NCI-H2107 treated with DMSO at 0.1 percent for 48 hours (cell line): ENCODE data around the gene ATRNL1.
"Not testable (repeated sequence)": the region's sequence is repeated elsewhere in the genome, so short reads cannot be mapped to it uniquely, and the experiment has no call there.

Experiments
- DNase-seq: peaks from one replicate; lab custom pipeline; 2025; ENCODE audit not compliant: unreplicated experiment; lab: John Stamatoyannopoulos, UW

Gene ATRNL1

DNA sequence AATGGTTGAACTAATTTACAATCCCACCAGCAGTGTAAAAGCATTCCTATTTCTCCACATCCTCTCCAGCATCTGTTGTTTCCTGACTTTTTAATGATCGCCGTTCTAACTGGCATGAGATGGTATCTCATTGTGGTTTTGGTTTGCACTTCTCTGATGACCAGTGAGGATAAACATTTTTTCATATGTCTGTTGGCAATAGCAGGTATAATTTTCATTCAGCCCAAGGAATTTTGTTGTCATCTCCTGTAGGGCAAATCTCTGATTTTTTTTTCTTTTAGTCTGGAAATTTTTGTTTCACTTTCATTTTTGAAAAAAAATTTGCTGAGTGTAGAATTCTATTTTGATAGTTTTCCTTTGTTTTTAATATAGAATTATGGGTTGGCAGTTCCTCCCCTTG lies 114.1 kb downstream of the ATRNL1 start:
- DNase-seq: not testable (repeated sequence)

DNA sequence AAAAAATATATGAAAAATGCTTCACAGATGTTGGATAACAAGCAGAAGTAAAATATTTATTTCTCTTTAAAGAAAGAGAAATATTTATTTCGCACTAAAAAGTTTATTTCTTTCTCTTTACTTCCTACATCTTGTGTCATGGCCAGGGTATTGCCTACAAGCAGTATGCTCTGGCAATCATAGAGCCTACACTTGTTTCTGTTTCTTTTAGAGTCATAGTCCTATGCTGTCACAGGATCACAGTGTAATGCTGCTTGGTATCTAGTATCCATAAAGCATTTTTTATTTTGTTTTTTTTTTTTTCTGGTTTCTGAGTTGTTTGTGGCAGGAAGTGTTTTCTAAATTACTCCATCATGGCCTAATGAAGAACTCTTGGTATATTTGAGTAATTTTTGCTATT lies 116.0 kb downstream of the ATRNL1 start:
- no peak for DNase-seq

- DNase-seq: no peak
Measured at GRCh38 chr10:115214829-115215228, 121.7 kb downstream of the ATRNL1 start.

DNA sequence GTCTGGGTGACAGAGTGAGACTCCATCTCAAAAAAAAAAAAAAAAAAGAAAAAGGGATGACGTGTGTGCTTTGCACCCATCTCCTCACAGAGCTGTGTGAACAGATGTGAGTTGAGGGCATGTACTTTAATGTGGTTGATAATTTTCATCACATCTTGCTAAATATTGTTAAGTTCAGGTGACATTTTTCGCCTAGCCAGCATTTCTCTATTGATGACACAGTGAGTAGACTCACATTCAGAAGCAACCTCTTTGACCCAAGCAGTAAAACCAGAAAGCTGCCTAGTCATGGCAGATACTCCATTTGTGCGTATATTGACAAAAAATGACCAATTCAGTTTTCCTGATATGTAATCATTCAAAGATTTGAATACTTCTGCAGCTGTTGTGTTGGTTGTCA lies 126.0 kb downstream of the ATRNL1 start:
- no peak for DNase-seq

DNA sequence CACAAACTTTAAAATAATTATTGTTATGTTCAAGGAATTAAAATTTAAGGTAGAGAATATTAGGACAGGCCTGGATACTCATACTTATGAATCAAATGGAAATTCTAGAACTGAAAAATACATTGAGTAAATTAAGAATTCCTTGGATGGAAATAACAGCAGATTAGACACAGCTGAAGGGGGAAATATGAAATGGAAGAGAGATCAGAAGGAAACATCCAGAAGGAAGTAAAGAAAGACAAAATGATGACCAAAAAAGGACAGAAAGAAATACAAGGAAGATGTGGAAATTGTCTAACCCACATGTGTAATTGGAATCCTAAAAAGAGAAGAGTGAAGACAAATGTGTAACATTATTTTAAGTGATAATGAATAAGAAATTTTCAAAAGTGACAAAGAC lies 128.9 kb downstream of the ATRNL1 start:
- no peak for DNase-seq

GRCh38 chr10:115239761-115240160 lies 146.6 kb downstream of the ATRNL1 start:
- DNase-seq: no peak

DNA sequence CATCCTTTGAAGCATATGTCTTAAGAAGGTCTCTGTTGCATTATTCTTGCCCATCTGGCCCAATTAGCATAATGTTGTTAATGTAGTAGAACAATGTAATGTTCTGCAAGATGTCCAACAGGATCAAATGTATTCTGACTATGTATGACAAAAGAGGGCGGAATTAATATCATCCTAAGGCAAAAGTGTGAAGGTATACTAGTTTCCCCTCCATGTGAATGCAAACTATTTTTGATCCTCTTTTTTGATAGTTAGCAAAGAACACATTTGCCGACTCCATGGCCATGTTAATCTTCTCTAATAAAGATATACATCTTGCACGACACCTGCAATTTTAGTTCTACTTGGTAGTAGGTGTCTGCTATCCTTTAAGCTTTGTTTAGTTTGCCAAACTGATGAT lies 157.6 kb downstream of the ATRNL1 start:
- no peak for DNase-seq

DNA sequence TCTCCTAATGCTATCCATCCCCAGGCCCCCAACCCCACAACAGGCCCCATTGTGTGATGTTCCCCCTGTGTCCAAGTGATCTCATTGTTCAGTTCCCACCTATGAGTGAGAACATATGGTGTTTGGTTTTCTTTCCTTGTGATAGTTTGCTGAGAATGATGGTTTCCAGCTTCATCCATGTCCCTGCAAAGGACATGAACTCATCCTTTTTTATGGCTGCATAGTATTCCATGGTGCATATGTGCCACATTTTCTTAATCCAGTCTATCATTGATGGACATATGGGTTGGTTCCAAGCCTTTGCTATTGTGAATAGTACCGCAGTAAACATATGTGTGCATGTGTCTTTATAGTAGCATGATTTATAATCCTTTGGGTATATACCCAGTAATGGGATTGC lies 160.6 kb downstream of the ATRNL1 start:
- not testable (repeated sequence) for DNase-seq

GRCh38 chr10:115272482-115272881 lies 179.3 kb downstream of the ATRNL1 start:
- DNase-seq: no peak

- DNase-seq: no peak
Measured at GRCh38 chr10:115278294-115278693, 185.1 kb downstream of the ATRNL1 start.

DNA sequence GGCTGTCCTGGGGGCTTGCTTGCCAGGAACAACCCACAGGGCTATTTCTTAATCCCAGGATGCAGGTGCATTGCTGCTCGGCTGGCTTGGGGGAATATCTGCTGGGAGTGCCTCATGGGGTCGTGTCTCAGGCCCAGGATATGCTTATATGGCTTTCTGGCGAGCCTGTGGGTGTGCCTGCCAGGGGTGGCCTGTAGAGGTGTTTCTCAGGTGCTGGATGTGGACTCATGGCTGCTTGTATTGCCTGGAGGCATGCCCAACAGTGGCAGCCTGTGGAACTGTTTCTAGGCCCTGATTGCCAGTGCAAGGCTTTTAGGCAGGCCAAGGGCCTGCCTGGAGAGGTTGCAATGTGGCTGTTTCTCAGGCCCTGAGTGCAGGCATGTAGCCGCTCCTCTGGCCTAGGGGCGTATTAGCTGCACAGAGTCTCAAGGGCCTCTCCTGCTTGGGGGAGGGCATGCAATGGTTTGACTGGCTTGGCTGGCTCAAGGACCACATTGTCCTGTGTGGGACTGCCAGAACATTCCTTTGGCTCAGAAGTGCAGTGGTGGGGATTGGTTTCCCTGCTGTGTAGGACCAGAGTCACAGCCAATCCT lies 202.1 kb downstream of the ATRNL1 start:
- no peak for DNase-seq

- DNase-seq: no peak
Measured at GRCh38 chr10:115300080-115300479, 206.9 kb downstream of the ATRNL1 start.

DNA sequence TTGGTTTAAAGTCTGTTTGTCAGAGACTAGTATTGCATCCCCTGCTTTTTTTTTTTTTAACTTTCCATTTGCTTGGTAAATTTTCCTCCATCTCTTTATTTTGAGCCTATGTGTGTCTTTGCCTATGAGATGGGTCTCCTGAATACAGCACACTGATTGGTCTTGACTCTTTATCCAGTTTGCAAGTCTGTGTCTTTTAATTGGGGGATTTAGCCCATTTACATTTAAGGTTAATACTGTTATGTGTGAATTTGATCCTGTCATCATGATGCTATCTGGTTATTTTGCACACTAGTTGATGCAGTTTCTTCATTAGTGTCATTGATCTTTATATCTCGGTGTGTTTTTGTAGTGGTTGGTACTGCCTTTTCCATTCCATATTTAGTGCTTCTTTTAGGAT lies 226.5 kb downstream of the ATRNL1 start:
- not testable (repeated sequence) for DNase-seq

DNA sequence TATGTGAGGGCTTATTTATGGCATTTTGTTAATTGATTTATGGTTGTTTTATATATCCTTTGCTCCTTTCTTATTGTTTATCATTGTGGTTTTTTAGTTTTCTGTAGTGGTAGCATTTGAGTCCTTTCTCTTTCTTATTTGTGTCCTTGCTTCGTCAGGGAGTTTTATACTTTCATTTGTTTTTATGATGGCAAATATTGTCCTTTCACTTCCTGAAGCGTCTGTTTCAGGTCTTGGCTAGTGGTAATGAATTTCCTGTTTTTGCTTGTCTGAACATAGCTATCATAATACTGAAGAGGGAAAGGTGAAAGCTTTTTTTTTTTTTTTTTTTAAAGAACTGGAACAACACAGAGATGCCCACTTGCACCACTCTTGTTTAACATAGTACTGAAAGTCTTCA lies 228.2 kb downstream of the ATRNL1 start:
- DNase-seq: no peak

DNA sequence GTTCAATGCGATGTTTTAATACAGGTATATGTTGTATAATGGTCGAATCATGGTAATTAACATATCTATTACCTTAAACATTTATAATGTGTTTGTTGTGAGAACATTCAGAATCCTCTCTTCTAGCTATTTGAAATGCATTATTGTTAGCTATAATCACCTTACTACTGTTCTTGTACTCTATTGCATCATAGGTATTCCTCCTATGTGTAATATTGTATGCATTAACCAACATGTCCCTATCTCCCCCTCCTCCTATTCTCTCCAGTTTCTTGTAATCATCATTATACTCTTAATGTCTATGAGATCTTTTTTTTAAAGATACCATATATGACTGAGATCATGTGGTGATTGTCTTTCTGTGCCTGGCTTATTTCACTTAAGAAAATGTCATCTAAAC lies 235.2 kb downstream of the ATRNL1 start:
- no peak for DNase-seq

GRCh38 chr10:115335366-115335765 lies 242.2 kb downstream of the ATRNL1 start:
- no peak for DNase-seq

GRCh38 chr10:115355162-115355760 lies 262.1 kb downstream of the ATRNL1 start:
- DNase-seq: peak; percentile 14

GRCh38 chr10:115367920-115368319 lies 274.8 kb downstream of the ATRNL1 start:
- not testable (repeated sequence) for DNase-seq

GRCh38 chr10:115379064-115379463 lies 285.9 kb downstream of the ATRNL1 start:
- DNase-seq: no peak

GRCh38 chr10:115384665-115385064 lies 291.5 kb downstream of the ATRNL1 start:
- no peak for DNase-seq

DNA sequence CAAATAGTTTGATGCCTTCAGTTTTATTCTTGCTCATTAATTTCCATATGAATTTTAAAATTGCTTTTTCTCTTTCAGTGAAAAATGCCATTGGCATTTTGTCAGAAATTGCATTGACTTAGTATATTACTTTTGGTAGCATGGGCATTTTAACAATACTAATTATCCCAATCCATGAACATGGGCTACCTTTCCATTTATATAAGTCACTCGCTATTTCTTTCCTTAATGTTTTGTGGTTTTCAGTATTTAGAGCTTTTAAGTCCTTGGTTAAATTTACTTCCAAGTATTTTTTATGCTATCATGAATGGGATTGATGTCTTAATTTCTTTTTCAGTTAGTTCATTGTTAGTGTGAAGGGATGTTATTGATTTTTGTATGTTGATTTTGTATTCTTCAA lies 297.4 kb downstream of the ATRNL1 start:
- DNase-seq: no peak

DNA sequence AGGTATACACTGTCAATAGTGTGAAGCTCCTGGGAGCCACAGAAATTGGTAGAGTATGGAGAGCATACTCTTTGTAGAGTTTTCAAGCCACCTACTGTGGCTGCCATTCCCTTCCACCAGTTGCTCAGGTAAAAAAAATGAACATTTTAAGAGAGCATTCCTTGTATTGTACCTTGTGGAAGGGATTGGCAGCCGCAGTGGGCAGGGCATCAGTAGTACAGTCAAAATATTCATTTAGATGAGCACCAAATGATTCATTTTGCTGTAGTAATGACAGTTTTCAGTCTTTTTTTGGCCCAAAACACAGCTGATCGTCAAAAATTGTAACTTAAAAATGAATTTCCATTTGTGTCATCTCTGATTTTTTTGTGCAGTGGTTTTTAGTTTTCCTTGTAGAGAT lies 304.9 kb downstream of the ATRNL1 start:
- no peak for DNase-seq

GRCh38 chr10:115402699-115403098 lies 309.5 kb downstream of the ATRNL1 start:
- no peak for DNase-seq
